Measurements from ENCODE around the gene ARMC10.

GRCh38 chr7:103051519-103051918 is 23.4 kb upstream of the ARMC10 start:
- TF ChIP-seq ZNF274 (IDR thresholded peaks at IDR 0.05; ENCODE audit: low read depth, low read length): no peak
- TF ChIP-seq SUZ12 (IDR thresholded peaks at IDR 0.05; ENCODE audit: extremely low read depth, insufficient read depth, insufficient read length): no peak
- no peak for TF ChIP-seq YY1 (IDR thresholded peaks at IDR 0.05; ENCODE audit: insufficient read depth, insufficient read length)
